ENCODE data around the gene SCAF11. TPM values are rescaled to one million over a fixed set of nuclear protein-coding genes. Genes with fewer than 3 reads are reported as not detected.

The SCAF11 gene
- total and polyA plus RNA-seq, 8 donors, result 88.4 to 142 (median 129) TPM

DNA sequence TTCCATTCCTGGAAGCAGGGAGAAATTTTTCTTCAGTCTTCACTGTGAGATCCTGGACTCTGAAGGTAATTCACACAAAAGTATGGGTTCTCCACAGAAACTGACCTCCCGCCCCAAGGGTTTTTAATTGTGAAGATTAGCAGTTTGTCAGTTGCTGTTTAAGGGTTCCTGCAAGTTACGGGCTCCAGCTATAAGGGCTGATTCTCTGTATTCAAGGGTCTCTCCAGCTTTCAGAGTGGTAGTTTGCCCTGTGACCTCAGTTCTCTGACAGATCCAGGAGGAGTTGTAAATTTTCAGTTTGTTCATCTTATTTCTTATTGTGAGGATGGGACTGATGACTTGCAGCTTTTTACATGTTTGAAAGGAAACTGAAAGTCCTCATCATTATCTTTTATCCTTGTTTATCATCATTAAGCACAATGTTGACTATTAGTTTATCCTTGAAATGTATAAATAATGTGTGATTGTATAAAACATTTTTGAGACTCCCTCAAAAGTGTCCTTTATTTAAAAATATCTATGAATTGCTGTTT lies 110.9 kb downstream of the SCAF11 start:
- TF ChIP-seq, protein P1, sequence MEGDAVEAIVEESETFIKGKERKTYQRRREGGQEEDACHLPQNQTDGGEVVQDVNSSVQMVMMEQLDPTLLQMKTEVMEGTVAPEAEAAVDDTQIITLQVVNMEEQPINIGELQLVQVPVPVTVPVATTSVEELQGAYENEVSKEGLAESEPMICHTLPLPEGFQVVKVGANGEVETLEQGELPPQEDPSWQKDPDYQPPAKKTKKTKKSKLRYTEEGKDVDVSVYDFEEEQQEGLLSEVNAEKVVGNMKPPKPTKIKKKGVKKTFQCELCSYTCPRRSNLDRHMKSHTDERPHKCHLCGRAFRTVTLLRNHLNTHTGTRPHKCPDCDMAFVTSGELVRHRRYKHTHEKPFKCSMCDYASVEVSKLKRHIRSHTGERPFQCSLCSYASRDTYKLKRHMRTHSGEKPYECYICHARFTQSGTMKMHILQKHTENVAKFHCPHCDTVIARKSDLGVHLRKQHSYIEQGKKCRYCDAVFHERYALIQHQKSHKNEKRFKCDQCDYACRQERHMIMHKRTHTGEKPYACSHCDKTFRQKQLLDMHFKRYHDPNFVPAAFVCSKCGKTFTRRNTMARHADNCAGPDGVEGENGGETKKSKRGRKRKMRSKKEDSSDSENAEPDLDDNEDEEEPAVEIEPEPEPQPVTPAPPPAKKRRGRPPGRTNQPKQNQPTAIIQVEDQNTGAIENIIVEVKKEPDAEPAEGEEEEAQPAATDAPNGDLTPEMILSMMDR (IDR thresholded peaks at IDR 0.05), result no peak
- H3K27ac ChIP-seq, result peak overlapping the region in 1 of 2 donors; percentile 57
- no peak for DNase-seq

DNA sequence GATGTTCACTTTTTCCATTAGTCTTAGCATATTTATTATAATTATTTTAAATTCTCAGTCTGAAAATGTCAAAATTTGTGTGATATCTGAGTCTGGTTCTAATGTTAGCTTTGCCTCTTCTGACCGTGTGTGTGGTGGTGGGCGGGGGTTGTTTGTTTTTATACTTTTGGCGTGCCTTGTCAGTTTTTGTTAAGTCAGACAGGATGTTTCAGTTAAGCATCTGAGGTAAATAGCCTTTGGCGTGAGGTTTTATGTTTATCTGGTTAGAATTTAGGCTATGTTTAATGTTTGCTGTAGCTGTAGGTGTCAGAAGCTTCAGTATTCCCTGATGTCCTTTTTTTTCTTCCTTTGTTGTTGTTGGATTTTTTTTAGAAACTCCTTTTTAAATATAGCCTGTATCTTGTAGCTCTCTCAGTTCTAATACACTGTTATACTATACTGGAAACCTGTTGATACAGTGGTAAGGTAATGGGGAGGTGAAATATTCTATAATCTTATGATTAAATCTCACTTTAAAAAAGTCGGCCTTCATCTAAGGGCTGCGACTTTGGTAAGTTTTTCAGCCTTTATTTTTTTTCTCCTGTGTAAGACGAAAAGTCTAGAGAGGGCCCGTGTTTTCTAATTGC lies 111.6 kb downstream of the SCAF11 start:
- H3K27ac ChIP-seq, result peak overlapping the region in 1 of 2 donors; percentile 57
- intact Hi-C loops (cut with DNase I), result no loop called here
- no peak for DNase-seq

More for the DNA sequence above, 110.9 kb downstream of the SCAF11 start:
- no peaks in the 10 kb centered on the region for H3K27me3 ChIP-seq
- no peaks in the 10 kb centered on the region for H3K9me3 ChIP-seq
- no peak for ATAC-seq
- H3K4me3 ChIP-seq, result no peak overlapping the region
- intact Hi-C loops (cut with DNase I), result no loop called here
- peaks cover 0 to 11% of the 10 kb centered on the region in 2 donors for H3K4me1 ChIP-seq
- peaks cover 0 to 39% of the 10 kb centered on the region in 2 donors for H3K36me3 ChIP-seq

DNA sequence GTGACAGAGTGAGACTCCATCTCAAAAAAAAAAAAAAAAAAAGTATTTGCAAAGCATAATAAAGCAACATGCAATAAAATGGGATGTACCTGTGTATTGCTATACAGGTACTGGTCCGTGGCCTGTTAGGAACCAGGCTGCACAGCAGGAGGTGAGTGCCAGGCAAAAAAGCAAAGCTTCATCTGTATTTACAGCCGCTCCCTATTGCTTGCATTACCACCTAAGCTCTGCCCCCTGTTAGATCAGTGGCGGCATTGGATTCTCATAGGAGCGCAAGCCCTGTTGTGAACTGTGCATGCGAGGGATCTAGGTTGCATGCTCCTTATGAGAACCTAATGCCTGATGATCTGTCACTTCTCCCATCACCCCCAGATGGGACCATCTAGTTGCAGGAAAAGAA lies 113.3 kb downstream of the SCAF11 start:
- no peak for ATAC-seq
- H3K9me3 ChIP-seq, result no peaks in the 10 kb centered on the region
- TF ChIP-seq, protein P1 (IDR thresholded peaks at IDR 0.05), result no peak

More for the DNA sequence above, 111.6 kb downstream of the SCAF11 start:
- Histone ChIP-seq H3K27me3 (no peaks in the 10 kb centered on the region), H3K36me3 (peaks cover 0 to 45% of the 10 kb centered on the region in 2 donors), H3K9me3 (no peaks in the 10 kb centered on the region), H3K4me1 (peaks cover 0 to 11% of the 10 kb centered on the region in 2 donors), H3K4me3 (no peak overlapping the region)
- ATAC-seq, result peak; percentile 12
- TF ChIP-seq, protein P1 (IDR thresholded peaks at IDR 0.05), result no peak

GRCh38 chr12:45872446-45872845 lies 117.9 kb downstream of the SCAF11 start:
- Histone ChIP-seq H3K4me3 (no peak overlapping the region), H3K27ac (no peak overlapping the region), H3K36me3 (peaks cover 0 to 76% of the 10 kb centered on the region in 2 donors), H3K9me3 (no peaks in the 10 kb centered on the region), H3K27me3 (no peaks in the 10 kb centered on the region), H3K4me1 (no peaks in the 10 kb centered on the region)
- intact Hi-C loops (cut with DNase I), result no loop called here
- no peak for ATAC-seq
- DNase-seq, result no peak
- TF ChIP-seq, protein P1 (IDR thresholded peaks at IDR 0.05), result no peak

More for the DNA sequence above, 113.3 kb downstream of the SCAF11 start:
- Histone ChIP-seq H3K27ac (no peak overlapping the region), H3K4me1 (peaks cover 0 to 11% of the 10 kb centered on the region in 2 donors), H3K36me3 (peaks cover 0 to 58% of the 10 kb centered on the region in 2 donors), H3K4me3 (no peak overlapping the region), H3K27me3 (no peaks in the 10 kb centered on the region)
- intact Hi-C loops (cut with DNase I), result no loop called here
- no peak for DNase-seq

All from left lung (tissue), 10 donors.